K562 (cell line): ENCODE results near the gene PMFBP1. TPM values are rescaled to one million over a fixed set of nuclear protein-coding genes. Genes with fewer than 3 reads are reported as not detected.

Experiments
- ATAC-seq: fragments of 200-7000 bp; cut with Tn5 transposase; 3 replicates; pipeline ENCODE4 v1.9.1; 2020; ENCODE audit warnings: moderate library complexity
- BruUV-seq: library from RNA; stranded (reverse); fragments of 400-500 nt; replicated peaks from 2 replicates; lab custom pipeline; 2021; lab: Mats Ljungman, UMichigan
- CTCF ChIA-PET: fragments of 300-600 bp; formaldehyde crosslinking; extraction: SDS; loops from one replicate; lab custom pipeline; 2021; ENCODE audit warnings: low intra/inter-chr PET ratio; lab: Yijun Ruan, JAX
- POLR2A ChIA-PET: fragments of 300-600, 350-650 bp; sonication (Branson Sonifier 250); formaldehyde crosslinking; extraction: SDS; loops from one replicate; lab custom pipeline; 2021; ENCODE audit warnings: antibody characterized with exemption, inconsistent platforms; lab: Yijun Ruan, JAX
- DNase-seq, 4 experiments: peaks; one replicate each; pipeline versions ENCODE4 v3.0.0 to v3.0.0-alpha.2; 2011 to 2018; ENCODE audit warnings: low spot score in 3 of 4, mixed read lengths in 3 of 4; ENCODE audit errors: extremely low read depth in 1 of 4
- FAIRE-seq: peaks from 2 replicates; lab custom pipeline; 2011; peaks lifted over from hg19 to GRCh38; lab: Jason Lieb, UNC
- H2AFZ ChIP-seq: 2 replicates; pipeline ENCODE4 v1.6.0; 2011; ENCODE audit warnings: low read depth, low read length, control low read depth, inconsistent platforms
- H3K27ac ChIP-seq: fragments of 200-600 bp; 3 replicates; pipeline ENCODE4 v1.8.0; 2011; ENCODE audit warnings: low read depth, mild to moderate bottlenecking, control low read depth, inconsistent platforms, low read length, moderate library complexity, mixed read lengths; ENCODE audit errors: extremely low read depth
- H3K27me3 ChIP-seq, 2 experiments: fragments of 300-600 bp in 1 of 2; 2 replicates in 1 of 2; 3 replicates in 1 of 2; pipeline versions ENCODE4 v1.6.0 to v1.8.0; 2011; ENCODE audit warnings: inconsistent platforms in 2 of 2, low read length in 2 of 2, mild to moderate bottlenecking in 1 of 2, mixed read lengths in 1 of 2, moderate library complexity in 1 of 2; ENCODE audit not compliant: control insufficient read depth in 2 of 2, insufficient read depth in 2 of 2
- H3K36me3 ChIP-seq: fragments of 300-600 bp; 3 replicates; pipeline ENCODE4 v1.8.0; 2011; ENCODE audit warnings: mild to moderate bottlenecking, low read length, inconsistent platforms; ENCODE audit not compliant: control insufficient read depth, insufficient read depth
- H3K4me1 ChIP-seq, 2 experiments: fragments of 200-600 bp in 1 of 2; replicated peaks in 1 of 2; 2 replicates in 1 of 2; 3 replicates in 1 of 2; pipeline versions ENCODE4 v1.5.1 to v1.8.0; 2011; ENCODE audit warnings: inconsistent platforms in 2 of 2, low read length in 2 of 2, mild to moderate bottlenecking in 1 of 2, mixed read lengths in 1 of 2, moderate library complexity in 1 of 2; ENCODE audit not compliant: control insufficient read depth in 2 of 2, insufficient read depth in 2 of 2
- H3K4me2 ChIP-seq: 2 replicates; pipeline ENCODE4 v1.6.1; 2011; ENCODE audit warnings: low read length, control low read depth, inconsistent platforms, mixed read lengths; ENCODE audit not compliant: insufficient read depth
- H3K4me3 ChIP-seq: fragments of 200-600 bp; sonication (generic), shearing (Covaris generic); 2 replicates; pipeline ENCODE4 v1.5.1; 2016; ENCODE audit warnings: control low read depth, inconsistent platforms
- H3K79me2 ChIP-seq: fragments of 200-600 bp; 3 replicates; pipeline ENCODE4 v1.8.0; 2011; ENCODE audit warnings: low read length, inconsistent platforms; ENCODE audit not compliant: control insufficient read depth, insufficient read depth
- H3K9ac ChIP-seq, 2 experiments: 2 replicates each; pipeline versions ENCODE4 v1.6.0 to v1.6.1; 2011; ENCODE audit warnings: low read depth in 2 of 2, low read length in 2 of 2, control low read depth in 1 of 2, inconsistent platforms in 1 of 2, mild to moderate bottlenecking in 1 of 2, mixed read lengths in 1 of 2; ENCODE audit not compliant: insufficient read depth in 1 of 2
- H3K9me1 ChIP-seq: one replicate; pipeline ENCODE4 v1.6.0; 2011; ENCODE audit warnings: inconsistent platforms, mild to moderate bottlenecking, low read length, moderate library complexity; ENCODE audit not compliant: control insufficient read depth, insufficient read depth
- H3K9me3 ChIP-seq: replicated peaks from 2 replicates; pipeline ENCODE4 v1.5.1; 2011; ENCODE audit warnings: low read depth, low read length, inconsistent platforms; ENCODE audit not compliant: control insufficient read depth, insufficient read depth
- H4K20me1 ChIP-seq: replicated peaks from 2 replicates; pipeline ENCODE4 v1.6.1; 2011; ENCODE audit warnings: low read length, inconsistent platforms, mixed read lengths; ENCODE audit not compliant: control insufficient read depth, insufficient read depth
- HDAC8 ChIP-seq: fragments of 450-650 bp; IDR thresholded peaks from 2 replicates; pipeline ENCODE4 v1.6.1; 2016; ENCODE audit warnings: mild to moderate bottlenecking, missing genetic modification characterization, moderate library complexity, missing compliant biosample characterization
- HMG20B ChIP-seq: fragments of 250-450 bp; sonication (Bioruptor Pico); IDR thresholded peaks from 2 replicates; pipeline ENCODE4 v1.5.0; 2021; ENCODE audit warnings: mild to moderate bottlenecking
- NRF1 ChIP-seq, 2 experiments: fragments of 450-650 bp; IDR thresholded peaks in 1 of 2; conservative IDR thresholded peaks in 1 of 2; 2 replicates each; pipeline ENCODE4 v1.6.1; 2014; ENCODE audit warnings: mild to moderate bottlenecking in 2 of 2
- ZNF3 ChIP-seq: fragments of 250-450 bp; sonication (Bioruptor Pico); IDR thresholded peaks from 2 replicates; pipeline ENCODE4 v1.5.0; 2021; ENCODE audit warnings: mild to moderate bottlenecking, moderate library complexity
- WGBS: fragments of 100-300 bp; shearing (Covaris generic); methylation state at CpG from one replicate; pipeline ENCODE4 v1.1.6; 2016; ENCODE audit warnings: low coverage, mixed read lengths; ENCODE audit not compliant: insufficient coverage; ENCODE audit errors: missing lambda C conversion rate; 5-methylcytosine and 5-hydroxymethylcytosine counted together
- in situ Hi-C: fragments of 300-500 bp; cut with MboI; formaldehyde crosslinking; loops from 4 replicates; pipeline ENCODE4 v1.15.0; 2018; ENCODE audit warnings: inconsistent platforms, mixed read lengths
- intact Hi-C: fragments of 100-400 bp; cut with micrococcal nuclease; formaldehyde crosslinking; loops from 2 replicates; pipeline ENCODE4 v1.14.2; 2022
- polyA plus RNA-seq, 8 experiments: library from polyadenylated mRNA; depleted of rRNA in 4 of 8; stranded (reverse) in 5 of 8; unstranded in 3 of 8; fragments of >200 nt; fragmentation: Nextera tagmentation in 2 of 8; fragmentation: Illumina TruSeq in 1 of 8; extraction: Ambion mirVana in 2 of 8; extraction: Trizol in 1 of 8; gene quantifications; 2 replicates each; pipeline versions ENCODE4 v1.2.1 to v1.2.3, GENCODE V29; 2011 to 2014; ENCODE audit warnings: inconsistent platforms in 1 of 8, missing spikeins in 1 of 8
- total RNA-seq, 7 experiments: library from RNA; depleted of rRNA in 6 of 7; stranded (reverse); fragments of >200 nt in 6 of 7; fragmentation: Illumina TruSeq in 2 of 7; extraction: Trizol in 2 of 7; gene quantifications; 2 replicates each; pipeline versions ENCODE4 v1.2.1 to v1.2.3, GENCODE V29; 2011 to 2021; ENCODE audit warnings: low replicate concordance in 1 of 7
- TF ChIP-seq, protein P1 (sequence below): fragments of 150-350 bp; conservative IDR thresholded peaks from 2 replicates; pipeline ENCODE4 v1.6.1; 2014; ENCODE audit warnings: low read length

Gene PMFBP1
- total and polyA plus RNA-seq, 9 of the 15 experiments (the other 6 are each of a cell fraction or from before 2014, with no cell fraction given) = 0.13 to 0.91 (median 0.47) TPM

- TF ChIP-seq, protein P1, sequence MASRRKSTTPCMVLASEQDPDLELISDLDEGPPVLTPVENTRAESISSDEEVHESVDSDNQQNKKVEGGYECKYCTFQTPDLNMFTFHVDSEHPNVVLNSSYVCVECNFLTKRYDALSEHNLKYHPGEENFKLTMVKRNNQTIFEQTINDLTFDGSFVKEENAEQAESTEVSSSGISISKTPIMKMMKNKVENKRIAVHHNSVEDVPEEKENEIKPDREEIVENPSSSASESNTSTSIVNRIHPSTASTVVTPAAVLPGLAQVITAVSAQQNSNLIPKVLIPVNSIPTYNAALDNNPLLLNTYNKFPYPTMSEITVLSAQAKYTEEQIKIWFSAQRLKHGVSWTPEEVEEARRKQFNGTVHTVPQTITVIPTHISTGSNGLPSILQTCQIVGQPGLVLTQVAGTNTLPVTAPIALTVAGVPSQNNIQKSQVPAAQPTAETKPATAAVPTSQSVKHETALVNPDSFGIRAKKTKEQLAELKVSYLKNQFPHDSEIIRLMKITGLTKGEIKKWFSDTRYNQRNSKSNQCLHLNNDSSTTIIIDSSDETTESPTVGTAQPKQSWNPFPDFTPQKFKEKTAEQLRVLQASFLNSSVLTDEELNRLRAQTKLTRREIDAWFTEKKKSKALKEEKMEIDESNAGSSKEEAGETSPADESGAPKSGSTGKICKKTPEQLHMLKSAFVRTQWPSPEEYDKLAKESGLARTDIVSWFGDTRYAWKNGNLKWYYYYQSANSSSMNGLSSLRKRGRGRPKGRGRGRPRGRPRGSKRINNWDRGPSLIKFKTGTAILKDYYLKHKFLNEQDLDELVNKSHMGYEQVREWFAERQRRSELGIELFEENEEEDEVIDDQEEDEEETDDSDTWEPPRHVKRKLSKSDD = no peak
- TF ChIP-seq ZNF3 (CRISPR knock-in tag) (no peak), NRF1 (conservative IDR thresholded peaks at IDR 0.05 in 1 of 2, IDR thresholded peaks at IDR 0.05 in 1 of 2) (no peak), HMG20B (no peak)
Observed at GRCh38 chr16:72091217-72091616, 80.7 kb downstream of the PMFBP1 start (continued).

DNA sequence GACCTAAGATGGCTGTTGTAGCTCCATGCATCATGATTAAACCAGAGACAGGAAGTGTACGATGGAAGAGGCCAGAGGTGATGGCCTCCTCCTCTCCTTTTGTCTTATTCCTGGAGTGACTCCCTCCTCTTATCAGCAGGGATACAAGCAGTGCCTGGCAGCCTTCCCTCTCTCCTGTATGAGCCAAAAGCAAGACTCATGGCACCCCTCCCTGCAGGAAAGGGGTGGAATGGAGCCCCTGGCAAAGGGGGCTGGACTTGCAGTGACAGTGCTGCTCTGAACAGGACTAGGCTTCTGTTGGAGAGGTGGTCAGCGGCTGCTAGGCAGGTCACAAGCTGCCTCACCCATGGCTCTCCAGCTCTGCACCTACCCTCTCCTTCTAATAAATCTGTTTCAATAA, 87.0 kb downstream of the PMFBP1 start:
- H2AFZ ChIP-seq = no peak overlapping the region
- ATAC-seq = no peak

More for the DNA sequence above, 87.0 kb downstream of the PMFBP1 start:
- no TSS peak for BruUV-seq
- in situ Hi-C loops (no loop called here), intact Hi-C loops (no loop called here)
- H3K9me3 ChIP-seq = peaks cover 8% of the 10 kb centered on the region
- no peak for FAIRE-seq
- no peaks in the 10 kb centered on the region for H3K4me1 ChIP-seq
- H3K9ac ChIP-seq = no peak overlapping the region
- ChIA-PET POLR2A (no interaction called here), CTCF (no interaction called here)
- peaks cover 48% of the 10 kb centered on the region for H3K36me3 ChIP-seq
- no peaks in the 10 kb centered on the region for H3K79me2 ChIP-seq
- H3K27me3 ChIP-seq = no peaks in the 10 kb centered on the region
- no peak for DNase-seq
- no peak overlapping the region for H3K4me2 ChIP-seq
- H3K4me3 ChIP-seq = no peak overlapping the region
- no peaks in the 10 kb centered on the region for H4K20me1 ChIP-seq
- no peaks in the 10 kb centered on the region for H3K9me1 ChIP-seq
- WGBS = 100% methylated on average over 2 of the region's 2 CpGs
- TF ChIP-seq HDAC8 = no peak
- no peak overlapping the region for H3K27ac ChIP-seq
